Sigmoid colon (tissue), 4 donors: Measurements from ENCODE around the gene RAPGEF3.

ENCODE experiments used
- POLR2A ChIP-seq, 2 donors: fragments of 450-650 bp; IDR thresholded peaks; one replicate each; pipeline ENCODE4 v1.6.1; 2016; ENCODE audit warnings: antibody characterized with exemption in 2 of 2, mild to moderate bottlenecking in 2 of 2, moderate library complexity in 2 of 2
- POLR2AphosphoS5 ChIP-seq, 4 donors: sonication (generic); formaldehyde crosslinking; IDR thresholded peaks; one replicate each; pipeline ENCODE4 v1.6.1; 2017; ENCODE audit warnings: antibody characterized with exemption in 4 of 4
- TF ChIP-seq, protein P1 (sequence below), 4 experiments: fragments of 450-650 bp in 3 of 4; fragments of 200-600 bp in 1 of 4; IDR thresholded peaks; one replicate each; pipeline ENCODE4 v1.5.1; 2016 to 2019; ENCODE audit warnings: antibody characterized with exemption in 4 of 4, mild to moderate bottlenecking in 3 of 4, moderate library complexity in 2 of 4

DNA sequence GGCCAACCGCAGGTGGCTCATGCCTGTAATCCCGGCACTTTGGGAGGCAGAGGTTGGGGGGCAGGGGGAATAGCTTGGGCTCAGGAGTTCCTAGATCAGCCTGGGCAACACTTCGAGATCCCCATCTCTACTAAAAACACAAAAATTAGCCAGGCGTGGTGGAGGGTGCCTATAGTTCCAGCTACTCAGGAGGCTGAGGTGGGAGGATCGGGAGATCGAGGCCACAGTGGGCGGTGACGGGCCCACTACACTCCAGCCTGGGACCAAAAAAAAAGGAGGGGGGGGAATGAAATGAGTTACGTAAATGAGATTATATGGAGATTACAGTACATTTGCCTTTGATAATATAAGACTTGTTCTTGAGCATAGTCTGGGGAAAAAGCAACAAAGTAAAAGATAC lies 54.0 kb downstream of the RAPGEF3 start:
- TF ChIP-seq, protein P1, sequence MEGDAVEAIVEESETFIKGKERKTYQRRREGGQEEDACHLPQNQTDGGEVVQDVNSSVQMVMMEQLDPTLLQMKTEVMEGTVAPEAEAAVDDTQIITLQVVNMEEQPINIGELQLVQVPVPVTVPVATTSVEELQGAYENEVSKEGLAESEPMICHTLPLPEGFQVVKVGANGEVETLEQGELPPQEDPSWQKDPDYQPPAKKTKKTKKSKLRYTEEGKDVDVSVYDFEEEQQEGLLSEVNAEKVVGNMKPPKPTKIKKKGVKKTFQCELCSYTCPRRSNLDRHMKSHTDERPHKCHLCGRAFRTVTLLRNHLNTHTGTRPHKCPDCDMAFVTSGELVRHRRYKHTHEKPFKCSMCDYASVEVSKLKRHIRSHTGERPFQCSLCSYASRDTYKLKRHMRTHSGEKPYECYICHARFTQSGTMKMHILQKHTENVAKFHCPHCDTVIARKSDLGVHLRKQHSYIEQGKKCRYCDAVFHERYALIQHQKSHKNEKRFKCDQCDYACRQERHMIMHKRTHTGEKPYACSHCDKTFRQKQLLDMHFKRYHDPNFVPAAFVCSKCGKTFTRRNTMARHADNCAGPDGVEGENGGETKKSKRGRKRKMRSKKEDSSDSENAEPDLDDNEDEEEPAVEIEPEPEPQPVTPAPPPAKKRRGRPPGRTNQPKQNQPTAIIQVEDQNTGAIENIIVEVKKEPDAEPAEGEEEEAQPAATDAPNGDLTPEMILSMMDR (IDR thresholded peaks at IDR 0.05): no peak
- TF ChIP-seq POLR2AphosphoS5 (IDR thresholded peaks at IDR 0.05): no peak
- TF ChIP-seq POLR2A (IDR thresholded peaks at IDR 0.05): no peak
